GM23338 (cell line): ENCODE results near the gene FURIN.

Experiments
- EZH2 ChIP-seq: fragments of 200-600 bp; sonication (generic); IDR thresholded peaks from one replicate; pipeline ENCODE4 v1.8.0; 2017; ENCODE audit warnings: antibody characterized with exemption, mild to moderate bottlenecking, low read depth; ENCODE audit not compliant: unreplicated experiment
- EZH2phosphoT487 ChIP-seq: fragments of 200-600 bp; sonication (generic); IDR thresholded peaks from one replicate; pipeline ENCODE4 v1.8.1; 2018; ENCODE audit warnings: antibody characterized with exemption; ENCODE audit not compliant: unreplicated experiment
- JUNB ChIP-seq: IDR thresholded peaks from one replicate; pipeline ENCODE4 v1.6.1; 2016; ENCODE audit warnings: antibody characterized with exemption; ENCODE audit not compliant: unreplicated experiment
- POLR2AphosphoS5 ChIP-seq: IDR thresholded peaks from 2 replicates; pipeline ENCODE4 v1.6.1; 2016; ENCODE audit warnings: antibody characterized with exemption, low read depth
- REST ChIP-seq: IDR thresholded peaks from one replicate; pipeline ENCODE4 v1.6.1; 2018; ENCODE audit warnings: antibody characterized with exemption; ENCODE audit not compliant: unreplicated experiment
- TF ChIP-seq, protein P1 (sequence below), 2 experiments: fragments of 200-600 bp in 1 of 2; sonication (generic) in 1 of 2; conservative IDR thresholded peaks; 2 replicates each; pipeline versions ENCODE4 v1.5.1 to v1.6.1; 2016 to 2017; ENCODE audit warnings: antibody characterized with exemption in 2 of 2, low read depth in 2 of 2, mild to moderate bottlenecking in 2 of 2, moderate library complexity in 1 of 2
- TF ChIP-seq, protein P2 (sequence below): IDR thresholded peaks from 2 replicates; pipeline ENCODE4 v1.6.1; 2016; ENCODE audit warnings: antibody characterized with exemption

- TF ChIP-seq EZH2 (no peak), POLR2AphosphoS5 (no peak), REST (no peak), EZH2phosphoT487 (no peak), JUNB (no peak)
- TF ChIP-seq, protein P1, sequence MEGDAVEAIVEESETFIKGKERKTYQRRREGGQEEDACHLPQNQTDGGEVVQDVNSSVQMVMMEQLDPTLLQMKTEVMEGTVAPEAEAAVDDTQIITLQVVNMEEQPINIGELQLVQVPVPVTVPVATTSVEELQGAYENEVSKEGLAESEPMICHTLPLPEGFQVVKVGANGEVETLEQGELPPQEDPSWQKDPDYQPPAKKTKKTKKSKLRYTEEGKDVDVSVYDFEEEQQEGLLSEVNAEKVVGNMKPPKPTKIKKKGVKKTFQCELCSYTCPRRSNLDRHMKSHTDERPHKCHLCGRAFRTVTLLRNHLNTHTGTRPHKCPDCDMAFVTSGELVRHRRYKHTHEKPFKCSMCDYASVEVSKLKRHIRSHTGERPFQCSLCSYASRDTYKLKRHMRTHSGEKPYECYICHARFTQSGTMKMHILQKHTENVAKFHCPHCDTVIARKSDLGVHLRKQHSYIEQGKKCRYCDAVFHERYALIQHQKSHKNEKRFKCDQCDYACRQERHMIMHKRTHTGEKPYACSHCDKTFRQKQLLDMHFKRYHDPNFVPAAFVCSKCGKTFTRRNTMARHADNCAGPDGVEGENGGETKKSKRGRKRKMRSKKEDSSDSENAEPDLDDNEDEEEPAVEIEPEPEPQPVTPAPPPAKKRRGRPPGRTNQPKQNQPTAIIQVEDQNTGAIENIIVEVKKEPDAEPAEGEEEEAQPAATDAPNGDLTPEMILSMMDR (conservative IDR thresholded peaks at IDR 0.05; ENCODE audit: low read depth in 2 of 2) = no peak
- TF ChIP-seq, protein P2, sequence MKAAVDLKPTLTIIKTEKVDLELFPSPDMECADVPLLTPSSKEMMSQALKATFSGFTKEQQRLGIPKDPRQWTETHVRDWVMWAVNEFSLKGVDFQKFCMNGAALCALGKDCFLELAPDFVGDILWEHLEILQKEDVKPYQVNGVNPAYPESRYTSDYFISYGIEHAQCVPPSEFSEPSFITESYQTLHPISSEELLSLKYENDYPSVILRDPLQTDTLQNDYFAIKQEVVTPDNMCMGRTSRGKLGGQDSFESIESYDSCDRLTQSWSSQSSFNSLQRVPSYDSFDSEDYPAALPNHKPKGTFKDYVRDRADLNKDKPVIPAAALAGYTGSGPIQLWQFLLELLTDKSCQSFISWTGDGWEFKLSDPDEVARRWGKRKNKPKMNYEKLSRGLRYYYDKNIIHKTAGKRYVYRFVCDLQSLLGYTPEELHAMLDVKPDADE = no peak
These were observed 43.8 kb downstream of the FURIN start for GRCh38 chr15:90911906-90912769.
